Measurements from ENCODE around the gene STRADB. TPM values are rescaled to one million over a fixed set of nuclear protein-coding genes. Genes with fewer than 3 reads are reported as not detected.

The STRADB gene
- total RNA-seq, 1 experiment from 2014 or later: 27.6 TPM

- Histone ChIP-seq H3K36me3 (no peaks in the 10 kb centered on the region), H3K27me3 (no peaks in the 10 kb centered on the region), H3K27ac (no peak overlapping the region), H3K9me3 (replicated peaks) (0 out of 2 replicates have a peak, but pooled peaks cover 6% of the 10 kb centered on the region), H3K4me3 (no peak overlapping the region), H3K4me1 (no peaks in the 10 kb centered on the region; the same call in 1 of the 2 replicates)
- no peak for DNase-seq
These were observed 68.7 kb downstream of the STRADB start for GRCh38 chr2:201520201-201520600.

GRCh38 chr2:201522965-201523364 lies 71.4 kb downstream of the STRADB start:
- H3K27me3 ChIP-seq: no peaks in the 10 kb centered on the region
- H3K36me3 ChIP-seq: no peaks in the 10 kb centered on the region
- no peak for DNase-seq
- no peaks in the 10 kb centered on the region; the same call in 1 of the 2 replicates for H3K4me1 ChIP-seq
- 0 out of 2 replicates have a peak, but pooled peaks cover 6% of the 10 kb centered on the region for H3K9me3 ChIP-seq (replicated peaks)
- no peak overlapping the region for H3K27ac ChIP-seq
- no peak overlapping the region for H3K4me3 ChIP-seq

GRCh38 chr2:201523506-201523905 lies 72.0 kb downstream of the STRADB start:
- H3K4me3 ChIP-seq: no peak overlapping the region
- 0 out of 2 replicates have a peak, but pooled peaks cover 6% of the 10 kb centered on the region for H3K9me3 ChIP-seq (replicated peaks)
- H3K4me1 ChIP-seq: no peaks in the 10 kb centered on the region; the same call in 1 of the 2 replicates
- H3K36me3 ChIP-seq: no peaks in the 10 kb centered on the region
- no peak overlapping the region for H3K27ac ChIP-seq
- no peaks in the 10 kb centered on the region for H3K27me3 ChIP-seq
- no peak for DNase-seq

Other genes with a start within 250 kb of the STRADB start
- gene CASP8, start 191.2 kb upstream of the STRADB start, total RNA-seq (2014; rRNA removed; shearing (Covaris generic)): 11.6 and 14.4 TPM in 2 replicates
- 0.55 and 0.71 TPM in 2 replicates for gene FLACC1, start 94.4 kb upstream of the STRADB start, total RNA-seq (2014; rRNA removed; shearing (Covaris generic))
- 14.8 and 15.3 TPM in 2 replicates for gene TRAK2, start 282 bp upstream of the STRADB start, total RNA-seq (2014; rRNA removed; shearing (Covaris generic))
- 51.7 and 55.1 TPM in 2 replicates for gene TMEM237, start 191.8 kb downstream of the STRADB start, total RNA-seq (2014; rRNA removed; shearing (Covaris generic))
- gene MPP4, start 246.9 kb downstream of the STRADB start, total RNA-seq (2014; rRNA removed; shearing (Covaris generic)): 0.05 and 0.24 TPM in 2 replicates

All from SJCRH30 (cell line).